Sigmoid colon (tissue), 7 donors: Measurements from ENCODE around the gene NANOG. TPM values are rescaled to one million over a fixed set of nuclear protein-coding genes. Genes with fewer than 3 reads are reported as not detected.
"Not testable (repeated sequence)": the region's sequence is repeated elsewhere in the genome, so short reads cannot be mapped to it uniquely, and the experiment has no call there.

Experiments
- DNase-seq: peaks from one replicate; pipeline ENCODE4 v3.0.0-alpha.2; 2019
- H3K27ac ChIP-seq, 4 donors: fragments of 200-600 bp; sonication (generic); one replicate each; pipeline ENCODE4 v1.5.1; 2016 to 2019; ENCODE audit warnings: mild to moderate bottlenecking in 1 of 4
- H3K27me3 ChIP-seq, 3 donors: fragments of 200-600 bp; sonication (generic); one replicate each; pipeline ENCODE4 v1.5.1; 2019; ENCODE audit warnings: mild to moderate bottlenecking in 1 of 3
- H3K36me3 ChIP-seq, 4 donors: fragments of 200-600 bp; sonication (generic); one replicate each; pipeline ENCODE4 v1.5.1; 2016 to 2019
- H3K4me1 ChIP-seq, 4 donors: fragments of 200-600 bp; sonication (generic); one replicate each; pipeline ENCODE4 v1.5.1; 2017 to 2019
- H3K4me3 ChIP-seq, 4 donors: fragments of 200-600 bp; sonication (generic); one replicate each; pipeline ENCODE4 v1.5.1; 2017 to 2019; ENCODE audit warnings: mild to moderate bottlenecking in 2 of 4, moderate library complexity in 1 of 4
- H3K9me3 ChIP-seq, 4 donors: fragments of 200-600 bp in 3 of 4; sonication (generic) in 3 of 4; one replicate each; pipeline versions ENCODE4 v1.5.1 to v1.6.1; 2013 to 2019
- POLR2A ChIP-seq, 2 donors: fragments of 450-650 bp; IDR thresholded peaks; one replicate each; pipeline ENCODE4 v1.6.1; 2016; ENCODE audit warnings: antibody characterized with exemption in 2 of 2, mild to moderate bottlenecking in 2 of 2, moderate library complexity in 2 of 2
- WGBS, 2 donors: extraction: QIAGEN DNeasy Blood & Tissue Kit; methylation state at CpG; one replicate each; pipeline ENCODE4 v1.1.7; 2013; 5-methylcytosine and 5-hydroxymethylcytosine counted together
- intact Hi-C: fragments of 100-400 bp; cut with DNase I; formaldehyde crosslinking; loops from one replicate; pipeline ENCODE4 v1.15.1; 2023
- polyA plus RNA-seq, 3 donors: library from polyadenylated mRNA; stranded (reverse); fragments of 200-250 nt; gene quantifications; one replicate each; pipeline ENCODE4 v1.2.3, GENCODE V29; 2013
- small RNA-seq, 3 donors: library from RNA; depleted of rRNA; stranded (forward); fragments of <200 nt; gene quantifications; one replicate each; pipeline ENCODE3, GENCODE V24; 2016
- total RNA-seq, 4 donors: library from RNA; depleted of rRNA; stranded (reverse); fragments of >200 nt; gene quantifications; one replicate each; pipeline ENCODE4 v1.1.0, GENCODE V29; 2016
- donor health status: healthy with polysubstance abuse.
- donor health status: Bipolar disorder and iron deficiency.
- donor health status: healthy.

NANOG gene
- total and polyA plus RNA-seq, 7 donors: under 0.01 to 0.28 (median under 0.01) TPM; not detected in 4

- DNase-seq, H3K9me3 ChIP-seq, H3K27ac ChIP-seq, H3K27me3 ChIP-seq, H3K36me3 ChIP-seq, H3K4me3 ChIP-seq, H3K4me1 ChIP-seq, intact Hi-C loops: not testable (repeated sequence)
- 29 to 37% methylated on average over 5 of the region's 8 CpGs for WGBS, 2 donors
These were observed 53.9 kb downstream of the NANOG start for GRCh38 chr12:7843149-7843548.

GRCh38 chr12:7843583-7843982, 54.4 kb downstream of the NANOG start:
- H3K9me3 ChIP-seq, H3K4me1 ChIP-seq, H3K36me3 ChIP-seq, DNase-seq, H3K4me3 ChIP-seq, intact Hi-C loops, H3K27ac ChIP-seq, H3K27me3 ChIP-seq: not testable (repeated sequence)
- 11 to 44% methylated on average over 4 of the region's 9 CpGs for WGBS, 2 donors

GRCh38 chr12:7844116-7844515, 54.9 kb downstream of the NANOG start:
- DNase-seq: no peak
- 65 to 77% methylated on average over 5 of the region's 5 CpGs for WGBS, 2 donors
- H3K4me3 ChIP-seq: no peak overlapping the region
- no peak overlapping the region for H3K27ac ChIP-seq
- H3K4me1 ChIP-seq: no peaks in the 10 kb centered on the region
- no peaks in the 10 kb centered on the region for H3K36me3 ChIP-seq
- H3K9me3 ChIP-seq: no peaks in the 10 kb centered on the region
- TF ChIP-seq POLR2A (IDR thresholded peaks at IDR 0.05): no peak
- peaks cover 0 to 4% (median 0%) of the 10 kb centered on the region in 3 donors for H3K27me3 ChIP-seq
- intact Hi-C loops: no loop called here

- H3K9me3 ChIP-seq, H3K27ac ChIP-seq, H3K36me3 ChIP-seq, H3K4me1 ChIP-seq, H3K4me3 ChIP-seq, intact Hi-C loops, H3K27me3 ChIP-seq, DNase-seq: not testable (repeated sequence)
- WGBS, 2 donors: 33 to 72% methylated on average over 2 of the region's 4 CpGs
These were observed 58.3 kb downstream of the NANOG start for GRCh38 chr12:7847226-7848097.

- DNase-seq, H3K4me1 ChIP-seq, H3K36me3 ChIP-seq, H3K27ac ChIP-seq, H3K9me3 ChIP-seq, H3K27me3 ChIP-seq, intact Hi-C loops, H3K4me3 ChIP-seq: not testable (repeated sequence)
- WGBS, 2 donors: 9 to 28% methylated on average over 2 of the region's 2 CpGs
These were observed 58.9 kb downstream of the NANOG start for GRCh38 chr12:7848098-7848422.

Small RNAs within 50 kb of the gene (small RNA-seq; reads per million reads assigned to genes)
- gene RF00019: 0 reads per million in 3 donors

Other genes starting within 250 kb of the NANOG start
- not detected for gene APOBEC1, start 123.5 kb upstream of the NANOG start, total RNA-seq
- gene APOBEC1, start 123.5 kb upstream of the NANOG start, polyA plus RNA-seq: 10 to 100 TPM in 2 of 3 donors, 1 to 10 TPM in 1; 7.7 to 31.4 (median 18.0) TPM
- gene GDF3, start 93.6 kb upstream of the NANOG start, total RNA-seq: not detected
- not detected for gene GDF3, start 93.6 kb upstream of the NANOG start, polyA plus RNA-seq
- not detected for gene DPPA3, start 78.0 kb upstream of the NANOG start, total RNA-seq
- not detected for gene DPPA3, start 78.0 kb upstream of the NANOG start, polyA plus RNA-seq
- not detected for gene CLEC4C, start 42.0 kb upstream of the NANOG start, total RNA-seq
- gene CLEC4C, start 42.0 kb upstream of the NANOG start, polyA plus RNA-seq: under 1 TPM in 1 of 3 donors, not detected in 2; 0.16 TPM
- not detected for gene NANOGNB, start 24.2 kb upstream of the NANOG start, total RNA-seq
- not detected for gene NANOGNB, start 24.2 kb upstream of the NANOG start, polyA plus RNA-seq
- gene SLC2A14, start 83.5 kb downstream of the NANOG start, total RNA-seq: 1 to 10 TPM in 1 of 4 donors, not detected in 3; 1.4 TPM
- gene SLC2A14, start 83.5 kb downstream of the NANOG start, polyA plus RNA-seq: under 1 TPM in 1 of 3 donors, not detected in 2; 0.04 TPM
- gene SLC2A3, start 146.8 kb downstream of the NANOG start, total RNA-seq: 100 to 1,000 TPM in 1 of 4 donors, 10 to 100 TPM in 3; 12.8 to 110 (median 30.9) TPM
- 10 to 100 TPM in 1 of 3 donors, 1 to 10 TPM in 2; 3.0 to 12.6 (median 6.0) TPM for gene SLC2A3, start 146.8 kb downstream of the NANOG start, polyA plus RNA-seq
- 10 to 100 TPM; 12.5 to 17.1 (median 15.7) TPM for gene FOXJ2, start 243.3 kb downstream of the NANOG start, total RNA-seq
- 1 to 10 TPM; 2.8 to 8.6 (median 4.8) TPM for gene FOXJ2, start 243.3 kb downstream of the NANOG start, polyA plus RNA-seq